NB4 (cell line): Measurements from ENCODE around the gene LHX1.

Experiments
- POLR2A ChIP-seq: IDR thresholded peaks from 2 replicates; pipeline ENCODE4 v1.6.1; 2011; ENCODE audit warnings: mild to moderate bottlenecking; ENCODE audit not compliant: insufficient read length; ENCODE audit errors: extremely low read depth
- TF ChIP-seq, protein P1 (sequence below): IDR thresholded peaks from one replicate; pipeline ENCODE4 v1.5.1; 2012; ENCODE audit warnings: low read depth, low read length

DNA sequence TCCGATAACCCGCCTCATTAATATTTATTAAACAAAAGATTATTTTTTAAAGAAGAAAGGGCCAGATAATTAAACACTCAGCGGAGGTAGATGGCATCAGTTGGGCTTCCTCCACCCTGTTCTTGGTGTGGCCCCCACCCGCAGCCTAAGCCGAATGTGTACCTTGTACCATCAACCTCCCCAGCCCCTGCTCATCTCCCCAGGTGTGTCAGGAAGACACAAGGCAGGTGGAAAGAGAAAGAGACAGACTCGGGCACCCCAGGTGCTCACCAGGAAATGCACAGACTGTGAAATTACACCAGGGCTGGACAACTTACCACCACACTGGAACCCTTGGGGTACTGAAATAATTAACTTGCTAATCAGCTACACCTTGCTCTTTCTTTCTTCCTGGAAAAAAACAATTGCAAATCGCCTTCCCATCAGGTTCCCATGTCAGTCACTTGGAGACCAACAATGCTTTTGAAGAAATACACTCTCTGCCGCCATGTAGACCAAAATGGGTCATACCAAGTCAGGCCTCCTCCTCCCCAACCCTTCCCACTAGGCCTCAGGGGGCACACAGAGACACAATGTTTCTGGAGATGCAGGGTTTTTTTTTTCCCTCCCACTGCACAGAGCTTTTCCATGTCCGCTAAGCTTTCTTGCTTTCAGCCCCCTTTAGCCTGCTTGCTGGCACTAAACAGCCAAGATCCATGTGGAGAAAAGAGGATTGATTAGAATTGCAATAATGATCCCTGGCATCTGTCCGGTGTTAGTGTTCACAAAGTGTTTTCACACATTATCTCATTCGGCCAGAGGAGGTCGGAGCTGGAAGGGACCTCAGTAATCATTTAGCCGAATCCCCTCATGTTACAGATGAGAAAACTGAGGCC lies 8.6 kb upstream of the LHX1 start:
- TF ChIP-seq, protein P1, sequence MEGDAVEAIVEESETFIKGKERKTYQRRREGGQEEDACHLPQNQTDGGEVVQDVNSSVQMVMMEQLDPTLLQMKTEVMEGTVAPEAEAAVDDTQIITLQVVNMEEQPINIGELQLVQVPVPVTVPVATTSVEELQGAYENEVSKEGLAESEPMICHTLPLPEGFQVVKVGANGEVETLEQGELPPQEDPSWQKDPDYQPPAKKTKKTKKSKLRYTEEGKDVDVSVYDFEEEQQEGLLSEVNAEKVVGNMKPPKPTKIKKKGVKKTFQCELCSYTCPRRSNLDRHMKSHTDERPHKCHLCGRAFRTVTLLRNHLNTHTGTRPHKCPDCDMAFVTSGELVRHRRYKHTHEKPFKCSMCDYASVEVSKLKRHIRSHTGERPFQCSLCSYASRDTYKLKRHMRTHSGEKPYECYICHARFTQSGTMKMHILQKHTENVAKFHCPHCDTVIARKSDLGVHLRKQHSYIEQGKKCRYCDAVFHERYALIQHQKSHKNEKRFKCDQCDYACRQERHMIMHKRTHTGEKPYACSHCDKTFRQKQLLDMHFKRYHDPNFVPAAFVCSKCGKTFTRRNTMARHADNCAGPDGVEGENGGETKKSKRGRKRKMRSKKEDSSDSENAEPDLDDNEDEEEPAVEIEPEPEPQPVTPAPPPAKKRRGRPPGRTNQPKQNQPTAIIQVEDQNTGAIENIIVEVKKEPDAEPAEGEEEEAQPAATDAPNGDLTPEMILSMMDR, result no peak
- TF ChIP-seq POLR2A, result no peak
